H1 (cell line): Measurements from ENCODE around the gene WFDC8. TPM values are rescaled to one million over a fixed set of nuclear protein-coding genes. Genes with fewer than 3 reads are reported as not detected.

ENCODE experiments used
- CTCF ChIA-PET: fragments of 300-600 bp; sonication (Branson Sonifier 250); formaldehyde crosslinking; loops from one replicate; lab custom pipeline; 2021; ENCODE audit not compliant: partially characterized antibody; lab: Charles Lee
- POLR2A ChIA-PET: fragments of 300-600 bp; sonication (Branson Sonifier 250); formaldehyde crosslinking; loops from one replicate; lab custom pipeline; 2021; ENCODE audit warnings: inconsistent platforms; ENCODE audit not compliant: partially characterized antibody; lab: Charles Lee
- DNase-seq, 2 experiments: peaks; one replicate each; pipeline versions ENCODE4 v3.0.0 to v3.0.0-alpha.2; 2010 to 2022; ENCODE audit warnings: low spot score in 2 of 2, low read depth in 1 of 2, mixed read lengths in 1 of 2
- FAIRE-seq: peaks from 2 replicates; lab custom pipeline; 2011; peaks lifted over from hg19 to GRCh38; lab: Jason Lieb, UNC
- H2AFZ ChIP-seq: 2 replicates; pipeline ENCODE4 v1.8.1; 2012; ENCODE audit warnings: low read length, inconsistent platforms
- H2AK5ac ChIP-seq: 2 replicates; pipeline ENCODE4 v1.6.1; 2013; ENCODE audit warnings: low read depth, low read length
- H2BK120ac ChIP-seq: replicated peaks from 2 replicates; pipeline ENCODE3; 2013; ENCODE audit warnings: low read depth, low read length, inconsistent platforms
- H2BK12ac ChIP-seq: 2 replicates; pipeline ENCODE4 v1.6.1; 2013; ENCODE audit warnings: low read depth, low read length
- H2BK15ac ChIP-seq: 2 replicates; pipeline ENCODE4 v1.6.1; 2013; ENCODE audit warnings: low read length
- H2BK20ac ChIP-seq: 2 replicates; pipeline ENCODE4 v1.6.1; 2013; ENCODE audit warnings: low read length
- H2BK5ac ChIP-seq: 2 replicates; pipeline ENCODE4 v1.6.1; 2013; ENCODE audit warnings: low read depth, low read length
- H3K14ac ChIP-seq: 2 replicates; pipeline ENCODE4 v1.6.1; 2013; ENCODE audit warnings: inconsistent platforms; ENCODE audit not compliant: insufficient read length
- H3K18ac ChIP-seq: 2 replicates; pipeline ENCODE4 v1.6.1; 2013; ENCODE audit warnings: low read length; ENCODE audit errors: extremely low read depth
- H3K23ac ChIP-seq: 2 replicates; pipeline ENCODE4 v1.6.1; 2013; ENCODE audit warnings: inconsistent platforms; ENCODE audit not compliant: insufficient read length
- H3K23me2 ChIP-seq: 2 replicates; pipeline ENCODE4 v1.6.1; 2013; ENCODE audit warnings: low read depth, low read length
- H3K27ac ChIP-seq: 2 replicates; pipeline ENCODE4 v1.6.1; 2011; ENCODE audit warnings: low read depth, low read length, inconsistent platforms
- H3K27me3 ChIP-seq, 4 experiments: replicated peaks in 1 of 4; 1 replicate in 1 of 4; 2 replicates in 3 of 4; pipeline versions ENCODE4 v1.6.1 to v1.8.1; 2011 to 2013; ENCODE audit warnings: low read length in 3 of 4, mild to moderate bottlenecking in 3 of 4, inconsistent platforms in 2 of 4, mixed read lengths in 2 of 4, moderate library complexity in 1 of 4; ENCODE audit not compliant: control insufficient read depth in 3 of 4, insufficient read depth in 3 of 4; ENCODE audit errors: extremely low read depth in 1 of 4
- H3K36me3 ChIP-seq, 4 experiments: 2 replicates each; pipeline versions ENCODE4 v1.6.1 to v1.8.1; 2011 to 2013; ENCODE audit warnings: mild to moderate bottlenecking in 4 of 4, low read length in 3 of 4, moderate library complexity in 2 of 4, control low read depth in 1 of 4, inconsistent platforms in 1 of 4; ENCODE audit not compliant: insufficient read depth in 4 of 4, control insufficient read depth in 2 of 4
- H3K4ac ChIP-seq: replicated peaks from 2 replicates; pipeline ENCODE3; 2013; ENCODE audit warnings: low read length, low read depth, mixed read lengths, inconsistent platforms; ENCODE audit not compliant: insufficient read length
- H3K4me1 ChIP-seq, 4 experiments: replicated peaks in 1 of 4; 1 replicate in 1 of 4; 2 replicates in 3 of 4; pipeline versions ENCODE4 v1.6.1 to v1.8.1; 2011 to 2013; ENCODE audit warnings: low read length in 3 of 4, inconsistent platforms in 2 of 4, mixed read lengths in 1 of 4; ENCODE audit not compliant: insufficient read depth in 4 of 4, control insufficient read depth in 3 of 4
- H3K4me2 ChIP-seq, 2 experiments: 2 replicates each; pipeline versions ENCODE4 v1.6.1 to v1.8.1; 2011 to 2013; ENCODE audit warnings: low read depth in 2 of 2, low read length in 2 of 2, control low read depth in 1 of 2, inconsistent platforms in 1 of 2, mild to moderate bottlenecking in 1 of 2; ENCODE audit not compliant: insufficient read depth in 1 of 2
- H3K4me3 ChIP-seq, 4 experiments: fragments of 200-600, 300-600 bp in 1 of 4; sonication (generic), shearing (Covaris generic), sonication (Bioruptor Twin) in 1 of 4; 2 replicates each; pipeline versions ENCODE4 v1.5.1 to v1.8.1; 2011 to 2016; ENCODE audit warnings: low read length in 4 of 4, low read depth in 3 of 4, control low read depth in 2 of 4, inconsistent platforms in 2 of 4, mild to moderate bottlenecking in 2 of 4, mixed read lengths in 1 of 4, moderate library complexity in 1 of 4; ENCODE audit not compliant: insufficient read depth in 2 of 4; ENCODE audit errors: extremely low read depth in 1 of 4
- H3K56ac ChIP-seq: replicated peaks from 2 replicates; pipeline ENCODE3; 2013; ENCODE audit warnings: low read depth, mild to moderate bottlenecking, mixed read lengths, low read length, inconsistent platforms; ENCODE audit not compliant: insufficient read length
- H3K79me1 ChIP-seq: 2 replicates; pipeline ENCODE4 v1.6.1; 2013; ENCODE audit warnings: low read depth, low read length, control low read depth
- H3K79me2 ChIP-seq, 2 experiments: 2 replicates each; pipeline versions ENCODE4 v1.6.1 to v1.8.1; 2012 to 2013; ENCODE audit warnings: low read length in 2 of 2, mild to moderate bottlenecking in 2 of 2, inconsistent platforms in 1 of 2; ENCODE audit not compliant: insufficient read depth in 2 of 2, control insufficient read depth in 1 of 2
- H3K9ac ChIP-seq, 4 experiments: replicated peaks in 1 of 4; 1 replicate in 1 of 4; 2 replicates in 3 of 4; pipeline versions ENCODE4 v1.6.1 to v1.8.1; 2011 to 2013; ENCODE audit warnings: low read depth in 3 of 4, low read length in 3 of 4, control low read depth in 2 of 4, mild to moderate bottlenecking in 2 of 4, moderate library complexity in 2 of 4, inconsistent platforms in 1 of 4; ENCODE audit errors: extremely low read depth in 1 of 4
- H3K9me3 ChIP-seq, 2 experiments: 2 replicates each; pipeline versions ENCODE4 v1.6.1 to v1.8.1; 2012 to 2013; ENCODE audit warnings: mild to moderate bottlenecking in 2 of 2, moderate library complexity in 2 of 2, control low read depth in 1 of 2, inconsistent platforms in 1 of 2, low read depth in 1 of 2, low read length in 1 of 2, mixed read lengths in 1 of 2; ENCODE audit not compliant: insufficient read depth in 2 of 2
- H4K20me1 ChIP-seq, 2 experiments: replicated peaks in 1 of 2; 2 replicates each; pipeline versions ENCODE3 to v1.8.1; 2011 to 2013; ENCODE audit warnings: inconsistent platforms in 2 of 2, low read length in 2 of 2, mild to moderate bottlenecking in 1 of 2; ENCODE audit not compliant: insufficient read depth in 2 of 2, control insufficient read depth in 1 of 2
- H4K5ac ChIP-seq: 2 replicates; pipeline ENCODE4 v1.6.1; 2013; ENCODE audit warnings: low read length, low read depth, mixed read lengths, inconsistent platforms; ENCODE audit not compliant: insufficient read length
- H4K8ac ChIP-seq: 2 replicates; pipeline ENCODE4 v1.8.0; 2013; ENCODE audit warnings: mild to moderate bottlenecking, moderate library complexity, low read length, inconsistent platforms; ENCODE audit not compliant: insufficient read depth; ENCODE audit errors: extremely low read depth
- H4K91ac ChIP-seq: replicated peaks from 2 replicates; pipeline ENCODE3; 2013; ENCODE audit warnings: low read length, mixed read lengths, inconsistent platforms; ENCODE audit not compliant: insufficient read length
- ASH2L ChIP-seq: fragments of 200-600, 300-600 bp; sonication (generic); IDR thresholded peaks from one replicate; pipeline ENCODE4 v1.7.1; 2017; ENCODE audit warnings: low read length
- BRCA1 ChIP-seq: IDR thresholded peaks from 2 replicates; pipeline ENCODE4 v1.6.1; 2012; ENCODE audit warnings: low read depth, low read length, improper control_type of control experiment
- CBX5 ChIP-seq: fragments of 300-800, 300-1000 bp; sonication (generic); IDR thresholded peaks from 2 replicates; pipeline ENCODE4 v1.7.1; 2016; ENCODE audit warnings: antibody characterized with exemption, low read length, low read depth
- CHD1 ChIP-seq: IDR thresholded peaks from 2 replicates; pipeline ENCODE4 v1.6.1; 2012; ENCODE audit warnings: low read depth, low read length, improper control_type of control experiment
- CTBP2 ChIP-seq: IDR thresholded peaks from 2 replicates; pipeline ENCODE4 v1.7.0; 2011; ENCODE audit warnings: borderline replicate concordance, mild to moderate bottlenecking, moderate library complexity, mixed read lengths, low read length; ENCODE audit not compliant: insufficient read depth, insufficient read length
- NRF1 ChIP-seq: IDR thresholded peaks from 2 replicates; pipeline ENCODE4 v1.6.1; 2011; ENCODE audit warnings: mild to moderate bottlenecking, low read depth, low read length, improper control_type of control experiment
- POU5F1 ChIP-seq: IDR thresholded peaks from 2 replicates; pipeline ENCODE4 v1.6.1; 2011; ENCODE audit warnings: low read depth, mild to moderate bottlenecking, low read length, moderate library complexity
- RNF2 ChIP-seq: fragments of 200-900, 300-1000 bp; sonication (generic); IDR thresholded peaks from 2 replicates; pipeline ENCODE4 v1.7.1; 2016; ENCODE audit warnings: borderline replicate concordance, low read depth, mild to moderate bottlenecking, antibody characterized with exemption, low read length; ENCODE audit not compliant: poor library complexity, severe bottlenecking; ENCODE audit errors: missing control alignments
- SP1 ChIP-seq: IDR thresholded peaks from 2 replicates; pipeline ENCODE4 v1.6.1; 2011; ENCODE audit warnings: low read depth, low read length
- SP2 ChIP-seq: IDR thresholded peaks from 2 replicates; pipeline ENCODE4 v1.6.1; 2012; ENCODE audit warnings: mild to moderate bottlenecking, low read length, inconsistent platforms
- TCF12 ChIP-seq: IDR thresholded peaks from 2 replicates; pipeline ENCODE4 v1.6.1; 2011; ENCODE audit warnings: low read depth, mild to moderate bottlenecking, low read length
- polyA plus RNA-seq, 7 experiments: library from polyadenylated mRNA; depleted of rRNA in 3 of 7; stranded (reverse) in 5 of 7; unstranded in 2 of 7; fragments of >200 nt in 5 of 7; fragments of 200-250 nt in 2 of 7; gene quantifications; 1 replicate in 5 of 7; 2 replicates in 1 of 7; 4 replicates in 1 of 7; pipeline versions ENCODE4 v1.2.1 to v1.2.3, GENCODE V29; 2011 to 2013; ENCODE audit warnings: missing spikeins in 2 of 7, mixed read lengths in 2 of 7
- total RNA-seq: library from RNA; stranded (reverse); fragmentation: NEBNext Ultra II Directional; extraction: Animal tissue kit (Norgen Biotek cat#: 25700); gene quantifications from 2 replicates; pipeline ENCODE4 v1.2.1, GENCODE V29; 2021

WFDC8 gene
- total and polyA plus RNA-seq, 2 of the 8 experiments (the other 6 are each of a cell fraction or from before 2014, with no cell fraction given), result not detected

DNA sequence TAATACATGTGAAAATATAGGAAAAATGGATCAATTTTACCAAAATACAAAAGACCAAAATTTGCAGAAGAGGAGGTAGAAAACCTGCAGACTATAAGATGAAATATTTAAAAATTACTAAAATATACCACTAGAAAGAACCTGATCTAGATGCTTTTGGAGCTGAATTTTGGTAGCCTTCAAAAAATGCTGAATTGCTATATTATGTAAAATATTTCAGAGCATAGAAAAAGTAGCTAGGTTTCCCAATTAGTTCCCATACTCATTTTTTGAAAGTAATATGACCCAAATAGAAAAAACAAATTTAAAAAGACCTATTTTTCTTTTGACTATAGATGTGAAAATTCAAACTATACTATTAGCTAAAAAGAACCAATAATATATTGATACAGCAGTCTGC lies 28.3 kb downstream of the WFDC8 start:
- Histone ChIP-seq H3K9me3 (no peaks in the 10 kb centered on the region; a peak in 2 of 4 replicates), H3K18ac (no peak overlapping the region), H2BK12ac (no peak overlapping the region), H3K4me3 (no peak overlapping the region), H3K4me1 (peaks cover 0 to 3% (median 0%) of the 10 kb centered on the region in 4 experiments; a peak in 1 of 7 replicates), H3K79me2 (no peaks in the 10 kb centered on the region), H2AFZ (no peak overlapping the region), H3K23ac (no peak overlapping the region), H3K4ac (no peak overlapping the region), H2BK15ac (no peak overlapping the region), H2BK20ac (no peak overlapping the region), H3K14ac (no peak overlapping the region), H4K8ac (no peak overlapping the region), H3K79me1 (no peaks in the 10 kb centered on the region), H4K91ac (no peak overlapping the region), H3K27ac (no peak overlapping the region), H4K5ac (no peak overlapping the region), H2BK120ac (no peak overlapping the region), H3K4me2 (no peak overlapping the region), H3K56ac (no peak overlapping the region), H4K20me1 (no peaks in the 10 kb centered on the region), H3K23me2 (peaks cover 4% of the 10 kb centered on the region; the same call in 1 of the 2 replicates), H2AK5ac (no peak overlapping the region), H3K9ac (no peak overlapping the region), H2BK5ac (no peak overlapping the region), H3K27me3 (no peaks in the 10 kb centered on the region), H3K36me3 (no peaks in the 10 kb centered on the region)
- ChIA-PET POLR2A (no interaction called here), CTCF (interaction anchor here (1.5 to 6.2 kb wide), 4 partner anchors 12 to 248 kb away, joined by 3 to 73 read pairs (median 6); no protein-coding TSS in a partner anchor)
- no peak for TF ChIP-seq NRF1
- TF ChIP-seq BRCA1, result no peak
- TF ChIP-seq RNF2, result no peak
- TF ChIP-seq CBX5, result no peak
- no peak for TF ChIP-seq ASH2L
- no peak for TF ChIP-seq SP1
- no peak for TF ChIP-seq SP2
- TF ChIP-seq CHD1, result no peak
- TF ChIP-seq CTBP2, result no peak
- TF ChIP-seq TCF12, result no peak
- TF ChIP-seq POU5F1, result no peak
- DNase-seq (no peak), FAIRE-seq (no peak)
